ENCODE results near the gene GSTO2.
"Not testable (repeated sequence)": the region's sequence is repeated elsewhere in the genome, so short reads cannot be mapped to it uniquely, and the experiment has no call there.

Gene GSTO2

DNA sequence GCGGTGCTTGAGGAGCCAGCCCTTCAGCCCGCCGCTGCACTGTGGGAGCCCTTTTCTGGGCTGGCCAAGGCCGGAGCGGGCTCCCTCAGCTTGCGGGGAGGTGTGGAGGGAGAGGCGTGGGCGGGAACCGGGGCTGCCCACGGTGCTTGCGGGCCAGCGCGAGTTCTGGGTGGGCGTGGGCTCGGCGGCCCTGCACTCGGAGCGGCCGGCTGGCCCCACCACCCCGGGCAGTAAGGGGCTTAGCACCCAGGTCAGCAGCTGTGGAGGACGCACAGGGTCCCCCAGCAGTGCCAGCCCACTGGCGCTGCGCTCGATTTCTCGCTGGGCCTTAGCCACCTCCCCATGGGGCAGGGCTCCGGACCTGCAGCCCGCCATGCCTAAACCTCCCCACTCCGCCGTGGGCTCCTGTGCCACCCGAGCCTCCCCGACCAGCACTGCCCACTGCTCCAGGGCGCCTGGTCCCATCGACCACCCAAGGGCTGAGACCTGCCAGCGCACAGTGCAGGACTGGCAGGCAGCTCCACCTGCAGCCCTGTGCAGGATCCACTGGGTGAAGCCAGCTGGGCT, 23.8 kb upstream of the GSTO2 start:
- DNase-seq (ENCODE audit: low read depth), result no peak
- TF ChIP-seq, protein P1, sequence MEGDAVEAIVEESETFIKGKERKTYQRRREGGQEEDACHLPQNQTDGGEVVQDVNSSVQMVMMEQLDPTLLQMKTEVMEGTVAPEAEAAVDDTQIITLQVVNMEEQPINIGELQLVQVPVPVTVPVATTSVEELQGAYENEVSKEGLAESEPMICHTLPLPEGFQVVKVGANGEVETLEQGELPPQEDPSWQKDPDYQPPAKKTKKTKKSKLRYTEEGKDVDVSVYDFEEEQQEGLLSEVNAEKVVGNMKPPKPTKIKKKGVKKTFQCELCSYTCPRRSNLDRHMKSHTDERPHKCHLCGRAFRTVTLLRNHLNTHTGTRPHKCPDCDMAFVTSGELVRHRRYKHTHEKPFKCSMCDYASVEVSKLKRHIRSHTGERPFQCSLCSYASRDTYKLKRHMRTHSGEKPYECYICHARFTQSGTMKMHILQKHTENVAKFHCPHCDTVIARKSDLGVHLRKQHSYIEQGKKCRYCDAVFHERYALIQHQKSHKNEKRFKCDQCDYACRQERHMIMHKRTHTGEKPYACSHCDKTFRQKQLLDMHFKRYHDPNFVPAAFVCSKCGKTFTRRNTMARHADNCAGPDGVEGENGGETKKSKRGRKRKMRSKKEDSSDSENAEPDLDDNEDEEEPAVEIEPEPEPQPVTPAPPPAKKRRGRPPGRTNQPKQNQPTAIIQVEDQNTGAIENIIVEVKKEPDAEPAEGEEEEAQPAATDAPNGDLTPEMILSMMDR (conservative IDR thresholded peaks at IDR 0.05; ENCODE audit: control insufficient read depth, insufficient read depth, low read depth, low read length), result no peak
- no peak overlapping the region for H3K4me3 ChIP-seq (ENCODE audit: control insufficient read depth, low read depth, low read length)

DNA sequence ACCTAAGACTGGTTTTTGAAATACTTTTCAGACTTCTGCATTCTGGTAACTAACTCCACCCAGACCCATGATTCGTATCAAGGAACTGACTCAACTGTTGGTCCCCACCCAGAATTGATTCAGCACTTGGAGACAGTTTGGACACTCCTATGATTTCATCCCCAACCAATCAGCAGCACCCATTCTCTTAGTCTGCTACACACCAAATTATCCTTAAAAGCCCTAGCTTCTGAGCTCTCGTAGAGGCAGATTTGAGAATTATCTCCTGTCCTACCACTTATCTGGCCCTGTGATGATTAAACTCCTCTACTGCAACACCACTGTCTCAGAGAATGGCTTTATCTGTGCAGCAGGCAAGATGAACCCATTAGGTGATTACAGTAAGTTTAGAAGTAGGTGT, 22.0 kb upstream of the GSTO2 start:
- H3K4me3 ChIP-seq (ENCODE audit: control insufficient read depth, low read depth, low read length), result no peak overlapping the region
- DNase-seq (ENCODE audit: low read depth), result peak; percentile 96
- TF ChIP-seq, protein P1 (conservative IDR thresholded peaks at IDR 0.05; ENCODE audit: control insufficient read depth, insufficient read depth, low read depth, low read length), result no peak

DNA sequence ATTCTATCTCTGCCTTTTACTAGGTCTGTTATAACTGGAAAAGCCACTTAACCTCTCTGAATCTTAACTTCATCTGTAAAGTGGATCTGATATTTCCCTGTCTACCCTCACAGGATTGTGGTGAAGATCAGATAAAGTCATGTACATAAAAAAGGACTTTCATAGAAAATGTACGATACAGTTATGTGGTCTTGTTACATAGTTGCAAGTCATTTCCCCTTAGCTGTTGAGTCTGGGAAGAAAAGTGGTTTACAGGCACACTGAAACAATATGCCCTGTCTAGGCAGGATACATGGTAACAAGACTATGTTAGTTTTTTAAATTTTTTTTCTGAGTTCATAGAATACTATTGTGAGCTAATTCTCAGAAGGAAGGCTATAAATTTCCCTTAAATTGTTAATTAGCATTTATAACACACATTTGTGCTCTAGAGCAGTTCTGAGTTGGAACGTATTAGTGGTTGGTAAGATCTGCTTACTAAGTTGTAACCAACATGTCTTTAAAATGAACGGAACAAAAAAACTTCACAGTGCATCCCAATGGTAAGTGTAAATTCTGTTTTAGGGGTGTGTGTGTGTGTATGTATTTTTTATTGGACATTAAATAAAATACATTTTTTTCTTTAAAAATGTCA, 21.4 kb upstream of the GSTO2 start:
- DNase-seq (ENCODE audit: low read depth), result no peak
- TF ChIP-seq, protein P1 (conservative IDR thresholded peaks at IDR 0.05; ENCODE audit: control insufficient read depth, insufficient read depth, low read depth, low read length), result no peak
- no peak overlapping the region for H3K4me3 ChIP-seq (ENCODE audit: control insufficient read depth, low read depth, low read length)

DNA sequence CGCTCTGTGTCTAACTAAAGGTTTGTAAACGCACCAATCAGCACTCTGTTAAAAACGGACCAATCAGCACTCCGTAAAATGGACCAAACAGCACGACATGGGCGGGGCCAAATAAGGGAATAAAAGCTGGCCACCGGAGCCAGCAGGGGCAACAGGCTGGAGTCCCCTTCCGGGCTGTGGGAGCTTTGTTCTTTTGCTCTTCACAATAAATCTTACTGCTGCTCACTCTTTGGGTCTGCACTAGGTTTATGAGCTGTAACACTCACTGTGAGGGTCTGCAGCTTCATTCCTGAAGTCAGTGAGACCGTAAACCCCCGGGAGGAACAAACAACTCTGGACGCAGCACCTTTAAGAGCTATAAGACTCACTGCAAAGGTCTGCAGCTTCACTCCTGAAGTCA, 20.1 kb upstream of the GSTO2 start:
- not testable (repeated sequence) for H3K4me3 ChIP-seq (ENCODE audit: control insufficient read depth, low read depth, low read length); DNase-seq (ENCODE audit: low read depth)

DNA sequence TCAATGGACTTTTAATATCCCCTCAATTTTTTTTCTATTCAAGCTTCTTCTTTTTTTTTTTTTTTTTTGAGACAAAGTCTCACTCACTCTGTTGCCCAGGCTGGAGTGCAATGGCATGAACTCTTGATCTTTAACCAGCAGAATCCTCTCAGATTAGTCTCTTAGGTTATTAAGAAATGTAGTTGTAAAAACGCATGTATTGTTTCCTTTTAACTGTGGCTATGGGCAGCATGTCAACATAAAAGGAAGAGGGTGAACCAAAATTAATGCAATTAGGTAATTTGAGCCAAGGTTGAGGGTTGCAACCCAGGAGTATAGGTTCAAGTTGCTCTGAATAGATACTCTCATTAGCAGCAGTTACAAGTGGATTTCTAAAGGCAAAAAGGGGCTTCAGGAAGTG, 18.6 kb upstream of the GSTO2 start:
- TF ChIP-seq, protein P1 (conservative IDR thresholded peaks at IDR 0.05; ENCODE audit: control insufficient read depth, insufficient read depth, low read depth, low read length), result no peak
- no peak overlapping the region for H3K4me3 ChIP-seq (ENCODE audit: control insufficient read depth, low read depth, low read length)
- no peak for DNase-seq (ENCODE audit: low read depth)

DNA sequence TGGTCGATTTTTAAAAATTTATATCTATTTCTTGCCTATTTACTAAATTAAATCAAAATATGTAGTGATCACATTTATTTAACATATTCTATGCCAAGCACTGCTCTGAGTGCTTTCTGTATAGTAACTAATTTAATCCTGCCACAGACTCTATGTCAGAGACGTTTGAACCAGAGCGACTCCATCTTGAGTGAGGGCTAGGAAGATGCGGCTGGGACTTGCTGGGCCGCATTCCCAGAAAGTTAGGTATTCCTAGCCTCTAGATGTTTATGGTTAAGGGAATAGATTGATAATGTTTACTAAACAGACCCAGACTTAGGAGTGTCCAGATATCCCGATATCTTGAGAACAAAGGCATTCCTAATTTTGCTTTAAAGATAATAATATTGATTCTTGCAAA, 17.5 kb upstream of the GSTO2 start:
- no peak overlapping the region for H3K4me3 ChIP-seq (ENCODE audit: control insufficient read depth, low read depth, low read length)
- TF ChIP-seq, protein P1 (conservative IDR thresholded peaks at IDR 0.05; ENCODE audit: control insufficient read depth, insufficient read depth, low read depth, low read length), result no peak
- no peak for DNase-seq (ENCODE audit: low read depth)

DNA sequence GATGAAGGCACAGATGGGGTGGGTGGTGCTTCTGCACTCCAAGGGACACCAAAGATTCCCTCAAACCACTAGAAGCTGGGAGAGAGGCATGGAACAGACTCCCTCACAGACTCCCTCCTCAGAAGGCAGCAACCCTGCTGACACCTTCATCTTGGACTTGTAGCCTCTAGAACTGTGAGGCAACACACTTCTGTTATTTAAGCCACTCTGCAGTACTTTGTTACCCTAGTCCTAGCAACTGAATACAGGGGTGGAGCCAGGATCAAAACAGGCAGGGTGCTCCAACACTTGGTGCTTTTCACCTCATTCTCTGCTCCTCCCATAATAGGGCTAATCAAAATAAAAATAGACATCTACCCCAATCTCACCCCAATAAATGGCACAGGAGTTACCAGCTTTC, 16.6 kb upstream of the GSTO2 start:
- TF ChIP-seq, protein P1 (conservative IDR thresholded peaks at IDR 0.05; ENCODE audit: control insufficient read depth, insufficient read depth, low read depth, low read length), result no peak
- DNase-seq (ENCODE audit: low read depth), result no peak
- no peak overlapping the region for H3K4me3 ChIP-seq (ENCODE audit: control insufficient read depth, low read depth, low read length)
